Measurements from ENCODE around the gene METTL22. TPM values are rescaled to one million over a fixed set of nuclear protein-coding genes. Genes with fewer than 3 reads are reported as not detected.
A peak's percentile ranks its signal among the peaks of the same experiment; 100 is the strongest.

The METTL22 gene
- total RNA-seq, 1 donor from 2014 or later, result 42.3 TPM

- no peak for TF ChIP-seq CTCF (conservative IDR thresholded peaks at IDR 0.05)
- no peaks in the 10 kb centered on the region for H3K36me3 Mint-ChIP-seq
- no peak overlapping the region for H3K27ac Mint-ChIP-seq
- peaks cover 50% of the 10 kb centered on the region for H3K27me3 Mint-ChIP-seq
- no peak for DNase-seq (ENCODE audit: extremely low spot score, unreplicated experiment)
- H3K9me3 Mint-ChIP-seq, result no peaks in the 10 kb centered on the region
- H3K4me1 Mint-ChIP-seq (ENCODE audit: unreplicated experiment), result no peaks in the 10 kb centered on the region
- H3K4me3 Mint-ChIP-seq, result no peak overlapping the region
Observed at GRCh38 chr16:8611886-8612600, 9.5 kb upstream of the METTL22 start.

GRCh38 chr16:8614435-8615029 is 7.0 kb upstream of the METTL22 start:
- no peak for DNase-seq (ENCODE audit: extremely low spot score, unreplicated experiment)
- Mint-ChIP-seq H3K36me3 (no peaks in the 10 kb centered on the region), H3K9me3 (no peaks in the 10 kb centered on the region), H3K27me3 (peaks cover 45% of the 10 kb centered on the region), H3K4me1 (ENCODE audit: unreplicated experiment) (peaks cover 6% of the 10 kb centered on the region), H3K4me3 (no peak overlapping the region), H3K27ac (no peak overlapping the region)
- TF ChIP-seq CTCF (conservative IDR thresholded peaks at IDR 0.05), result no peak

GRCh38 chr16:8619671-8620370 is 1.7 kb upstream of the METTL22 start:
- Mint-ChIP-seq H3K36me3 (peaks cover 1% of the 10 kb centered on the region), H3K4me1 (ENCODE audit: unreplicated experiment) (peaks cover 15% of the 10 kb centered on the region), H3K27me3 (peaks cover 15% of the 10 kb centered on the region), H3K9me3 (no peaks in the 10 kb centered on the region), H3K4me3 (no peak overlapping the region), H3K27ac (no peak overlapping the region)
- no peak for DNase-seq (ENCODE audit: extremely low spot score, unreplicated experiment)
- no peak for TF ChIP-seq CTCF (conservative IDR thresholded peaks at IDR 0.05)

DNA sequence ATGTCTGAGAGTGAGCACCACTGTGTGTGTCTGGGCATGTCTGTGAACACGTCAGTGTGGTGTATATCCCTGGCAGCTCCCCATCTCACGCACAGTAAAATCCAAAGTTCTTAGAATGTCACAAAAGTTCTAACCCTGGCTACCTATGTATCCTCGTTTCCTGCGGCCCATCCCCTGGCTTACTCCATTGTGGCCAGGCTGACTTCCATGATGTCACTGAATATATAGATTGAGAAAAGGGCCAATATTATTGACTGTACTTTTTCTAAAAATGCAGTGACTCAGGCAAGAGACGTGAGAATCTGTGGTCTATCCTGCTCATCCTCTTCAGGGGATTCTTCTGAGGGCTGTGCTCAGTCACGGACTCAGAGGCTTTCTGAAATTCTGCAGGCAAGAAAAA is 963 bp upstream of the METTL22 start:
- Mint-ChIP-seq H3K4me3 (peak overlapping the region; percentile 97), H3K9me3 (no peaks in the 10 kb centered on the region), H3K27ac (peak overlapping the region; percentile 4), H3K27me3 (peaks cover 12% of the 10 kb centered on the region), H3K36me3 (peaks cover 4% of the 10 kb centered on the region), H3K4me1 (ENCODE audit: unreplicated experiment) (peaks cover 15% of the 10 kb centered on the region)
- no peak for DNase-seq (ENCODE audit: extremely low spot score, unreplicated experiment)
- no peak for TF ChIP-seq CTCF (conservative IDR thresholded peaks at IDR 0.05)

- no peak for TF ChIP-seq CTCF (conservative IDR thresholded peaks at IDR 0.05)
- Mint-ChIP-seq H3K27me3 (peaks cover 9% of the 10 kb centered on the region), H3K27ac (peak overlapping the region; percentile 93), H3K36me3 (peaks cover 4% of the 10 kb centered on the region), H3K4me3 (peak overlapping the region; percentile 97), H3K9me3 (no peaks in the 10 kb centered on the region), H3K4me1 (ENCODE audit: unreplicated experiment) (peaks cover 15% of the 10 kb centered on the region)
- no peak for DNase-seq (ENCODE audit: extremely low spot score, unreplicated experiment)
Observed at GRCh38 chr16:8621222-8621571, 301 bp upstream of the METTL22 start.
